K562 (cell line): ENCODE results near the gene MBD1. TPM values are rescaled to one million over a fixed set of nuclear protein-coding genes. Genes with fewer than 3 reads are reported as not detected.

ENCODE experiments used
- CLOCK ChIP-seq: fragments of 250-450 bp; sonication (Bioruptor Pico); IDR thresholded peaks from 2 replicates; pipeline ENCODE4 v1.4.0; 2020; ENCODE audit warnings: mild to moderate bottlenecking, moderate library complexity, borderline replicate concordance
- COPS2 ChIP-seq: fragments of 450-650 bp; conservative IDR thresholded peaks from 2 replicates; pipeline ENCODE4 v1.6.1; 2016; ENCODE audit warnings: mild to moderate bottlenecking, moderate library complexity
- CREB3 ChIP-seq: fragments of 450-650 bp; conservative IDR thresholded peaks from 2 replicates; pipeline ENCODE4 v1.6.1; 2016; ENCODE audit warnings: missing genetic modification characterization, low read depth, mild to moderate bottlenecking, missing compliant biosample characterization, moderate library complexity
- E2F3 ChIP-seq: fragments of 250-450 bp; sonication (Bioruptor Pico); IDR thresholded peaks from 2 replicates; pipeline ENCODE4 v1.4.0; 2020; ENCODE audit warnings: mild to moderate bottlenecking
- HMGN3 ChIP-seq: IDR thresholded peaks from 2 replicates; pipeline ENCODE4 v1.6.1; 2011; ENCODE audit warnings: borderline replicate concordance, low read depth, mild to moderate bottlenecking, mixed read lengths, low read length; ENCODE audit not compliant: insufficient read length; ENCODE audit errors: extremely low read depth
- JUN ChIP-seq, 2 experiments: sonication (generic) in 1 of 2; formaldehyde crosslinking in 1 of 2; IDR thresholded peaks; 2 replicates each; pipeline versions ENCODE4 v1.6.1 to v1.8.0; 2012 to 2022; ENCODE audit warnings: borderline replicate concordance in 2 of 2, mild to moderate bottlenecking in 2 of 2, improper control_type of control experiment in 1 of 2, low read depth in 1 of 2, low read length in 1 of 2, missing genetic modification reagents in 1 of 2
- XRCC3 ChIP-seq: fragments of 450-650 bp; IDR thresholded peaks from 2 replicates; pipeline ENCODE4 v1.6.1; 2017; ENCODE audit warnings: mild to moderate bottlenecking, moderate library complexity
- XRCC5 ChIP-seq: fragments of 200-400 bp; formaldehyde crosslinking; IDR thresholded peaks from 2 replicates; pipeline ENCODE4 v1.6.1; 2017; ENCODE audit warnings: low read depth, mild to moderate bottlenecking, low read length
- ZNF274 ChIP-seq: IDR thresholded peaks from 2 replicates; pipeline ENCODE4 v1.6.1; 2011; ENCODE audit warnings: low read depth, mild to moderate bottlenecking, low read length, moderate library complexity, borderline replicate concordance
- ZNF280B ChIP-seq: fragments of 250-450 bp; sonication (Bioruptor Pico); IDR thresholded peaks from 2 replicates; pipeline ENCODE4 v1.5.1; 2021; ENCODE audit warnings: mild to moderate bottlenecking
- ZNF408 ChIP-seq: fragments of 250-450 bp; sonication (Bioruptor Pico); IDR thresholded peaks from 2 replicates; pipeline ENCODE4 v1.4.0; 2020; ENCODE audit warnings: low read depth, mild to moderate bottlenecking, moderate library complexity
- ZNF436 ChIP-seq: fragments of 250-450, 450-650 bp; sonication (Bioruptor Pico); formaldehyde crosslinking; IDR thresholded peaks from 2 replicates; pipeline ENCODE4 v1.7.0; 2020; ENCODE audit warnings: mild to moderate bottlenecking
- ZNF444 ChIP-seq: fragments of 250-450 bp; sonication (Bioruptor Pico); IDR thresholded peaks from 2 replicates; pipeline ENCODE4 v1.4.0; 2020; ENCODE audit warnings: mild to moderate bottlenecking, moderate library complexity
- ZNF609 ChIP-seq: sonication (generic); formaldehyde crosslinking; IDR thresholded peaks from 2 replicates; pipeline ENCODE4 v1.8.1; 2023; ENCODE audit warnings: missing genetic modification reagents, mild to moderate bottlenecking, borderline replicate concordance
- ZNF699 ChIP-seq: fragments of 250-450 bp; sonication (Bioruptor Pico); IDR thresholded peaks from 2 replicates; pipeline ENCODE4 v1.8.0; 2021; ENCODE audit warnings: mild to moderate bottlenecking, moderate library complexity; ENCODE audit not compliant: insufficient replicate concordance
- polyA plus RNA-seq, 8 experiments: library from polyadenylated mRNA; depleted of rRNA in 4 of 8; stranded (reverse) in 5 of 8; unstranded in 3 of 8; fragments of >200 nt; fragmentation: Nextera tagmentation in 2 of 8; fragmentation: Illumina TruSeq in 1 of 8; extraction: Ambion mirVana in 2 of 8; extraction: Trizol in 1 of 8; gene quantifications; 2 replicates each; pipeline versions ENCODE4 v1.2.1 to v1.2.3, GENCODE V29; 2011 to 2014; ENCODE audit warnings: inconsistent platforms in 1 of 8, missing spikeins in 1 of 8
- total RNA-seq, 7 experiments: library from RNA; depleted of rRNA in 6 of 7; stranded (reverse); fragments of >200 nt in 6 of 7; fragmentation: Illumina TruSeq in 2 of 7; extraction: Trizol in 2 of 7; gene quantifications; 2 replicates each; pipeline versions ENCODE4 v1.2.1 to v1.2.3, GENCODE V29; 2011 to 2021; ENCODE audit warnings: low replicate concordance in 1 of 7

The MBD1 gene
- total and polyA plus RNA-seq, 9 of the 15 experiments (the other 6 are each of a cell fraction or from before 2014, with no cell fraction given): 3.0 to 59.7 (median 31.7) TPM

GRCh38 chr18:50287441-50288347 lies 6.4 kb upstream of the MBD1 start, which contains the start of gene CXXC1 (continued):
- TF ChIP-seq CLOCK (CRISPR knock-in tag) (no peak), XRCC3 (no peak), ZNF408 (no peak), ZNF444 (CRISPR knock-in tag) (no peak), HMGN3 (no peak), ZNF609 (CRISPR knock-in tag) (no peak), ZNF699 (no peak), JUN (IDR thresholded peaks at IDR 0.05; ENCODE audit: borderline replicate concordance, low read depth, low read length) (no peak), JUN (CRISPR knock-in tag; IDR thresholded peaks at IDR 0.05; ENCODE audit: borderline replicate concordance) (no peak), ZNF280B (CRISPR knock-in tag) (no peak), E2F3 (CRISPR knock-in tag) (no peak), XRCC5 (peak; percentile 81; the same call in 1 of the 2 replicates), COPS2 (no peak), CREB3 (tag) (peak; percentile 91), ZNF274 (no peak), ZNF436 (CRISPR knock-in tag) (no peak)
